Aorta (tissue), 5 donors: ENCODE results near the gene ABHD17B. TPM values are rescaled to one million over a fixed set of nuclear protein-coding genes. Genes with fewer than 3 reads are reported as not detected.
A peak's percentile ranks its signal among the peaks of the same experiment; 100 is the strongest.
"Not testable (repeated sequence)": the region's sequence is repeated elsewhere in the genome, so short reads cannot be mapped to it uniquely, and the experiment has no call there.

Experiments used
- ATAC-seq: fragments of 200-7000 bp; cut with Tn5 transposase; one replicate; pipeline ENCODE4 v1.9.1; 2022; ENCODE audit warnings: moderate library complexity; ENCODE audit not compliant: low FRiP score
- DNase-seq, 2 donors: peaks; one replicate each; pipeline ENCODE4 v3.0.0-alpha.2; 2020
- H3K27ac ChIP-seq, 2 donors: one replicate each; pipeline ENCODE4 v1.5.1; 2013; ENCODE audit warnings: low read length in 2 of 2, mild to moderate bottlenecking in 2 of 2, moderate library complexity in 2 of 2, control low read depth in 1 of 2, inconsistent platforms in 1 of 2, low read depth in 1 of 2
- H3K27me3 ChIP-seq, 2 donors: one replicate each; pipeline ENCODE4 v1.6.1; 2013; ENCODE audit warnings: control low read depth in 1 of 2, low read length in 1 of 2, mild to moderate bottlenecking in 1 of 2, moderate library complexity in 1 of 2; ENCODE audit not compliant: insufficient read depth in 2 of 2, control insufficient read depth in 1 of 2
- H3K36me3 ChIP-seq, 2 donors: one replicate each; pipeline ENCODE4 v1.6.1; 2013; ENCODE audit warnings: control low read depth in 1 of 2, low read length in 1 of 2, mild to moderate bottlenecking in 1 of 2; ENCODE audit not compliant: insufficient read depth in 2 of 2, control insufficient read depth in 1 of 2
- H3K4me1 ChIP-seq, 2 donors: one replicate each; pipeline ENCODE4 v1.6.1; 2013; ENCODE audit warnings: low read length in 2 of 2, control low read depth in 1 of 2, mild to moderate bottlenecking in 1 of 2, moderate library complexity in 1 of 2; ENCODE audit not compliant: insufficient read depth in 2 of 2, control insufficient read depth in 1 of 2
- H3K4me3 ChIP-seq, 2 donors: one replicate each; pipeline ENCODE4 v1.5.1; 2013; ENCODE audit warnings: low read length in 2 of 2, control low read depth in 1 of 2, mild to moderate bottlenecking in 1 of 2
- H3K9me3 ChIP-seq: one replicate; pipeline ENCODE4 v1.6.1; 2013; ENCODE audit warnings: mild to moderate bottlenecking, low read length; ENCODE audit not compliant: control insufficient read depth
- WGBS, 2 donors: extraction: QIAGEN DNeasy Blood & Tissue Kit; methylation state at CpG; one replicate each; pipeline ENCODE4 v1.1.7; 2013; 5-methylcytosine and 5-hydroxymethylcytosine counted together
- intact Hi-C, 2 donors: fragments of 100-400 bp; cut with DNase I; formaldehyde crosslinking; loops; one replicate each; pipeline versions ENCODE4 v1.14.2 to v1.15.0; 2022
- polyA plus RNA-seq, 2 donors: library from polyadenylated mRNA; stranded (reverse); fragments of 200-250 nt; gene quantifications; one replicate each; pipeline ENCODE4 v1.2.3, GENCODE V29; 2013
- total RNA-seq, 2 donors: library from RNA; stranded (reverse); fragmentation: NEBNext Ultra II Directional; extraction: Animal tissue kit (Norgen Biotek cat#: 25700); gene quantifications; one replicate each; pipeline ENCODE4 v1.2.1, GENCODE V29; 2021
- donor health status: healthy with polysubstance abuse.
- donor health status: Bipolar disorder and iron deficiency.
- donor health status: DM: no; HTN: no; CAD: no.
- donor health status: DM: no; HTN: no; CAD: no.
- donor health status: DM: yes; HTN: yes; CAD: no.

The ABHD17B gene
- total and polyA plus RNA-seq, 4 donors, result 6.6 to 38.0 (median 11.8) TPM

DNA sequence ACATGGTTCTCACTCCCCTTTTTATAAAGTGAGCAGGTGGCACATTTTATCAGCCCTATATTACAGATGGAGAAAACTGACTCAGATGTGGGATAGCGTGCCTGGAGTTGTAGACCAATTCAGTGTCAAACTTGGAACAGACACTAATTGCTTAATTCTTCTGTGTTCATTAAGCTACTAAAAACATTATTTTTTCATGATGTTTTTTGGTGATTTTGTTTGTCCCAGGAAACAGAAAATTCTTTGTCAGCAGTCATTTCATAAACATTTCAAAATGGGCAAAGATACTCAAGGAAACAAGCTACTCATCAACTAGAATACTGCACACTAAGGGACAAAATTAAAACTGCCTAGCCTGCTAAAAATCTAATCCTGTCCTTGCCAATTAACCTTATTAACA lies 2.2 kb downstream of the ABHD17B start:
- H3K36me3 ChIP-seq, result no peaks in the 10 kb centered on the region
- WGBS, 2 donors, result 35 to 49% methylated on average over 1 of the region's 1 CpG
- no peaks in the 10 kb centered on the region for H3K9me3 ChIP-seq
- DNase-seq, result no peak
- no peak for ATAC-seq
- H3K27ac ChIP-seq, result no peak overlapping the region
- peak overlapping the region; percentile 35 to 48 for H3K4me3 ChIP-seq
- H3K27me3 ChIP-seq, result no peaks in the 10 kb centered on the region
- intact Hi-C loops, result no loop called here
- peaks cover 0 to 8% of the 10 kb centered on the region in 2 donors for H3K4me1 ChIP-seq

DNA sequence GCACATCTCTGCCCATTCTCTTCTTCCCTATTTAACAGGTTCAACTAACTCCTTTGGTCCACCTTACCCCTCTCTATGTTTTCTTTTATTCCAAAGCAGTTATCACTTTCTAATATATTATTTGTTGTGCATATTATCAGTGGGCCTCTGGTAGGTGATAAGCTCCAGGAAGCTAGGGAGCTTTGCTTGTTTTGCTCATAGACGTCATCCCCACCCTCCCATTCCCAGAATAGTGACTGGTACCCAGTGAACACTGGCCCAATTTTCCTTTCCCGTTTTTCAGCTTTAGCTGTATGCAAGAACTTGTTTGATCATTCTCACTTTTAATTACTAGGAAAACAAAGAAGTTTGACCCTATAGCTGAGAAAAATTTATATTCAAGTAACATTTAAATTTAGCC lies 6.9 kb downstream of the ABHD17B start:
- no peak for ATAC-seq
- no peak overlapping the region for H3K27ac ChIP-seq
- H3K4me1 ChIP-seq, result peaks cover 0 to 5% of the 10 kb centered on the region in 2 donors
- no peaks in the 10 kb centered on the region for H3K36me3 ChIP-seq
- no peaks in the 10 kb centered on the region for H3K9me3 ChIP-seq
- no peak overlapping the region for H3K4me3 ChIP-seq
- no peaks in the 10 kb centered on the region for H3K27me3 ChIP-seq
- intact Hi-C loops, result no loop called here
- no peak for DNase-seq
- WGBS, 2 donors, result 53 to 55% methylated on average over 2 of the region's 2 CpGs

DNA sequence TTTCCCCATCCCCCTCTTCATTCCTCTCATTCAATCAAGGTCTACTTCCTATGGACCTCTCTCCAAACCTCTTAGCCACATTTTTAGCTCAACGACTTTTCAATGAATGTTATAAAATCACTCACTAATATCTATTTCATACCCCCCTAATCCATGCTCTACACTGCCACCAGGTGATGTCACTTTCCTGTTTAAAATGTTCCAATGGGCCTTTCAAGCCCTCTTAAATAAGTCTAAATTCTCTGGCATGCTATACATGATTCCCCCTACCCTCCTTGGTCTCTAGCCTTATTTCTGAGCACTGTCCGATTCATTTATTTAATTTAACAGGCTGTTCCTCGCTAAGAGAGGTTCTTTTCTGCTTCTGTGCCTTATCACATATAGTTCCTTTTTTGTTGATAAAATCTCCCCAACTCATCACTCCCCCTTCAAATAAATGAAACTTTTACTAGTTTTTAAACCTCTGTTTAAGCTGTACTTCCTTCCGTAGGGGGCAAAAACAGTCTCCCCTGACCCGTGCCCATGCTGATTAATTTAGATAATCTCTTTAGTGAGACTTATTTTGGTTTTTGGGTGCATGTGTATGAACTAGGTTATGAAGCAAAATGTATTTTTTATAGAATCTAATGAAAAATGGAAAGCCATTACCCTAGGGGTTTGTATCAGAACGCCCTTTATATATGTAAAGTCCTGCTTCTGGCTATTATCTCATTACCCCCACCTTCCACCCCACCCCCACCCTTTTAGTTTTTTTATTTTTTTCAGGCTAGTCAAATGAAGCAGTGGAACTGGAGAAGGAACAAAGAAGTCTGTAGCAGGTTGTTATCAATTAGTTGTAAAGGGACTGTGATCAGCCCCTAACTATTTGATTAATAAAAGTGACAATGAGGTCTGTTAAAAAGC lies 9.0 kb downstream of the ABHD17B start:
- H3K36me3 ChIP-seq, result no peaks in the 10 kb centered on the region
- H3K27me3 ChIP-seq, result no peaks in the 10 kb centered on the region
- WGBS, 2 donors, result 66 to 68% methylated on average over 6 of the region's 6 CpGs
- H3K9me3 ChIP-seq, result no peaks in the 10 kb centered on the region
- intact Hi-C loops, result no loop called here
- DNase-seq, result no peak
- no peak overlapping the region for H3K27ac ChIP-seq
- ATAC-seq, result no peak
- no peak overlapping the region for H3K4me3 ChIP-seq
- H3K4me1 ChIP-seq, result peaks cover 0 to 6% of the 10 kb centered on the region in 2 donors

DNA sequence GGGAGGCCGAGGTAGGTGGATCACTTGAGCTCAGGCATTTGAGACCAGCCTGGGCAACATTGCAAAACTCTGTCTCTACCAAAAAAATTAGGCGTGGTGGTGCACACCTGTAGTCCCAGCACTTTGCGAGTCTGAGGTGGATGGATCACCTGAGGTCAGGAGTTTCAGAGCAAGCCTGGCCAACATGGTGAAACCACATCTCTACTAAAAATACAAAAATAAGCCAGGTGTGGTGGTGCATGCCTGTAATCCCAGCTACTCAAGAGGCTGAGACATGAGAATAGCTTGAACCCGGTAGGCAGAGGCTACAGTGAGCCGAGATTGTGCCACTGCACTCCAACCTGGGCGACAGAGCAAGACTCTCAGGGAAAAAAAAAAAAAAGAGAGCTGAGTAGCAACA lies 12.2 kb downstream of the ABHD17B start:
- H3K36me3 ChIP-seq, H3K27ac ChIP-seq, H3K9me3 ChIP-seq, intact Hi-C loops, H3K4me1 ChIP-seq, H3K27me3 ChIP-seq, DNase-seq, H3K4me3 ChIP-seq, ATAC-seq: not testable (repeated sequence)
- WGBS, 2 donors, result 83 to 88% methylated on average over 6 of the region's 6 CpGs

DNA sequence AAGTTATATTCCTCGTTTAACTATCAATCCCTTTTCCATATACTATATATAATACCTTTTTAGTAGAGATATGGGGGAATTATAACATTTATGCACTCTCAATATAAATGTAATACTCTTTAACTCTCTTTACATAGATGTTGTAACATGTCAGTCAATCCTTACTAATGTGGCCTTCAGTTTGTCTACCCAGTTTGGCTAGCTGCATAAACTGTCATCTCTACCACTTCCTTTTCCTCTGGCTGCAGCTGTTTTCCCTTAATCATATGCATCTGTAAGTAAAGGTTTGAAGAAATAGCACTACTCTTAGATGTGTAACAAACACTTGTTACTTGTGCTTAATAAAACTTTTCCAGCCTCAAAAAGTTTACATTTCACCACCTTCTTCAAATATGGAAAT lies 13.4 kb downstream of the ABHD17B start:
- intact Hi-C loops, result no loop called here
- H3K4me1 ChIP-seq, result peaks cover 2 to 6% of the 10 kb centered on the region in 2 donors
- DNase-seq (no peak), ATAC-seq (no peak)
- H3K27ac ChIP-seq, result no peak overlapping the region
- H3K27me3 ChIP-seq, result no peaks in the 10 kb centered on the region
- no peaks in the 10 kb centered on the region for H3K36me3 ChIP-seq
- no peaks in the 10 kb centered on the region for H3K9me3 ChIP-seq
- H3K4me3 ChIP-seq, result no peak overlapping the region
- WGBS, 2 donors, result 87 to 88% methylated on average over 1 of the region's 1 CpG

DNA sequence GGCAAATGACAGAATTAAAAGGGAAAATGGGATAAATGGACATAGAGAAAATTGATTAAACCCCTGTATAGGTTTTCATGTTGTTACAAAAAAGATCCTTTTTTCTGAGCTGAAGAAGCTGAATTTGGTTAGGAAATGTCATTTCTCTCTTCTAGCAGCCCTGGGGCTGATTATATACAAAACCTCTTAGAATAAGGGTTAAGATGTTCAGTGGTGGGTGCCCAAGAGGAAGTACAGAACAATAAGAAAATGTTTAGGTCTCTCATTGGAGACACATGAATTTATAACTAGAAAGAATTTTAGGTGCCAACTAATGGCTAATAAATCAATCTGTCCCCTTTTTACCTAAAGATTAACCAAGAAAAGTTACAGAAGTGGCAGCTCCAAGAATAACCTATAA lies 14.2 kb downstream of the ABHD17B start:
- intact Hi-C loops, result no loop called here
- Histone ChIP-seq H3K27ac (no peak overlapping the region), H3K4me3 (no peak overlapping the region), H3K9me3 (no peaks in the 10 kb centered on the region), H3K27me3 (no peaks in the 10 kb centered on the region), H3K36me3 (no peaks in the 10 kb centered on the region), H3K4me1 (peaks cover 2 to 6% of the 10 kb centered on the region in 2 donors)
- no peak for ATAC-seq
- no peak for DNase-seq

DNA sequence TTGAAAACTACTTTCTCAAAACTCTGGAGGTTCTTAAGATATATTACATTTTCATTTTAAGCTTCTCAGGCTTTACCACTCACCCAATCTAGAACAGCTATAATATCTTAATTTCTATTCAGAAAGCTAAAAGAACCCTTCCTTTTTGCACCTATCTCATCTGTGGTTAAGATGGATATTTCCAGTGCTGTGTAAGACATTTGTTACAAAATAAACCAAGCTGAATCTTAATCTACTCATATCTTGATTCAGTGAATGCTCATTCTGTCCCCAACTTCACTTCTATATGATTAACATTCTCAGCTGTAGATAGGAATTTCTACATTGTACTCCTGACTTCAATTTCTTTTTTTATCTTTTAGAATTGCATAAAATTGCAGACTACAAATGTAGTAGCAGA lies 15.0 kb downstream of the ABHD17B start:
- Histone ChIP-seq H3K4me1 (peaks cover 2 to 6% of the 10 kb centered on the region in 2 donors), H3K27me3 (no peaks in the 10 kb centered on the region), H3K36me3 (no peaks in the 10 kb centered on the region), H3K9me3 (no peaks in the 10 kb centered on the region), H3K27ac (no peak overlapping the region), H3K4me3 (no peak overlapping the region)
- ATAC-seq (no peak), DNase-seq (no peak)
- intact Hi-C loops, result no loop called here

DNA sequence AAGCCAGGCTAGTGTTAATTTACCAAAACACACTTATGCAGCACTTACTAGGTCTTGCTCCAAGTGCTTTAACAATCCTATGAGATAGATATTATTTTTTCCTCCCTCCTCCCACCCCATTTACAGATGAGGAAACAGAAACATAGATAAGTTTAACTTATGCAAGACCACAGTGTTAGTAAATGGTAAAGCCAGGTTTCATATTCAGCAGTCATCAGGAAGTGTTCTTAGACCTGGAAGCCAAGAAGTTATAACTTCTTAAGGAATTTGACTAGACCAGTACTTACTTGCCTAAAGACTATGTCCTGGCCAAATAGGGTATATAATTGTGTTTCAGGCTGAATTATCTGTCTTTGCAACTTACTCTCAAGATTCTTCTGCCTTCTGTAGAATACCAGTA lies 15.9 kb downstream of the ABHD17B start:
- intact Hi-C loops, result no loop called here
- ATAC-seq, result no peak
- H3K9me3 ChIP-seq, result no peaks in the 10 kb centered on the region

DNA sequence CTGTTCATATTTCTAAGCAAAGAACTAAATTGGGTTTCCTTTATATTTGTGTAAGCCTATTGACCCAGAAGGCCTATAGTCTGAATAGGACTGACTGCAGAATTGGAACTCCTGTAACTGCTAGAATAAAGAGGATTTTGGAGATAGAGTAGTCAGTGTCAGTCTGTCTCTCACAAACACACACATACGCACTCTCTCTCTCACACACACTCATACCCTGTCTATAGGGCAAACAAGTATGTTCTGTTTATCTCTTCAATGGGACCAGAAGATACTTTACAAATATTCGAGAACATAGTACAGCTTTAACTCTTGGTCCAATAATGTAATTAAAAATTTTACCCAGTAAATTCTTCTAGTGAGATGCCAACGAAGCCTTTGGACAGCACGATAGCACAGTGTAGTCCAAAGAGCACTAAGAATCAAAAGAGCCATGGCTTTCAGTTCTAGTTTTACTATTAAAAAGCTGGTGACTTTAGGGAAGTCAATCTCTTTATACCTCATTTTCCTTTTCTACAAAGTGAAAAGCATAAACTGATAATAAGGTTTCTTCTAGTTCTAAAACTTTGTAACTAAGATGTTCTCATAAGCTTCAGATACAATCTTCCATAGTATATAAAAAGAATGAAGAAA lies 19.3 kb downstream of the ABHD17B start:
- no peak for ATAC-seq
- WGBS, 2 donors, result 90% methylated on average over 4 of the region's 4 CpGs
- intact Hi-C loops, result no loop called here

More for the DNA sequence above, 15.9 kb downstream of the ABHD17B start:
- Histone ChIP-seq H3K27me3 (no peaks in the 10 kb centered on the region), H3K36me3 (no peaks in the 10 kb centered on the region), H3K27ac (no peak overlapping the region), H3K4me1 (peaks cover 2 to 6% of the 10 kb centered on the region in 2 donors), H3K4me3 (no peak overlapping the region)
- no peak for DNase-seq

More for the DNA sequence above, 19.3 kb downstream of the ABHD17B start:
- Histone ChIP-seq H3K27me3 (no peaks in the 10 kb centered on the region), H3K4me3 (no peak overlapping the region), H3K36me3 (no peaks in the 10 kb centered on the region), H3K4me1 (peaks cover 2 to 4% of the 10 kb centered on the region in 2 donors), H3K27ac (no peak overlapping the region), H3K9me3 (no peaks in the 10 kb centered on the region)
- DNase-seq, result no peak
